HG03571 (cell line): ENCODE data around the gene SPOCK3.
"Not testable (repeated sequence)": the region's sequence is repeated elsewhere in the genome, so short reads cannot be mapped to it uniquely, and the experiment has no call there.

Source experiments
- ATAC-seq: cut with Tn5 transposase; IDR thresholded peaks from one replicate; pipeline ENCODE4 v1.9.1; 2021; ENCODE audit not compliant: unreplicated experiment

SPOCK3 gene

GRCh38 chr4:166827629-166828028 lies 406.7 kb downstream of the SPOCK3 start:
- ATAC-seq, result no peak

- ATAC-seq, result no peak
Measured at GRCh38 chr4:166827167-166827566, 407.1 kb downstream of the SPOCK3 start.

GRCh38 chr4:166823848-166824247 lies 410.4 kb downstream of the SPOCK3 start:
- ATAC-seq, result no peak

GRCh38 chr4:166823126-166823525 lies 411.2 kb downstream of the SPOCK3 start:
- no peak for ATAC-seq

GRCh38 chr4:166822386-166822785 lies 411.9 kb downstream of the SPOCK3 start:
- no peak for ATAC-seq

GRCh38 chr4:166816890-166817289 lies 417.4 kb downstream of the SPOCK3 start:
- ATAC-seq, result no peak

- no peak for ATAC-seq
Measured at GRCh38 chr4:166808380-166808779, 425.9 kb downstream of the SPOCK3 start.

GRCh38 chr4:166802346-166802745 lies 431.9 kb downstream of the SPOCK3 start:
- no peak for ATAC-seq

GRCh38 chr4:166798126-166798525 lies 436.2 kb downstream of the SPOCK3 start:
- ATAC-seq, result no peak

- ATAC-seq, result no peak
Measured at GRCh38 chr4:166777760-166778159, 456.5 kb downstream of the SPOCK3 start.

GRCh38 chr4:166763018-166763417 lies 471.3 kb downstream of the SPOCK3 start:
- no peak for ATAC-seq

- no peak for ATAC-seq
Measured at GRCh38 chr4:166741742-166742141, 492.6 kb downstream of the SPOCK3 start.

GRCh38 chr4:166739215-166739614 lies 495.1 kb downstream of the SPOCK3 start:
- not testable (repeated sequence) for ATAC-seq

GRCh38 chr4:166737430-166737829 lies 496.9 kb downstream of the SPOCK3 start:
- no peak for ATAC-seq

GRCh38 chr4:166735553-166735952 lies 498.7 kb downstream of the SPOCK3 start:
- ATAC-seq, result no peak

GRCh38 chr4:166734797-166735196 lies 499.5 kb downstream of the SPOCK3 start:
- no peak for ATAC-seq

- no peak for ATAC-seq
Measured at GRCh38 chr4:166733686-166734085, 500.6 kb downstream of the SPOCK3 start.

GRCh38 chr4:166726832-166727231 lies 507.5 kb downstream of the SPOCK3 start:
- ATAC-seq, result no peak

- no peak for ATAC-seq
Measured at GRCh38 chr4:166724369-166724768, 509.9 kb downstream of the SPOCK3 start.

GRCh38 chr4:166723532-166724140 lies 510.7 kb downstream of the SPOCK3 start:
- ATAC-seq, result no peak

- not testable (repeated sequence) for ATAC-seq
Measured at GRCh38 chr4:166715748-166716713, 518.3 kb downstream of the SPOCK3 start.

- no peak for ATAC-seq
Measured at GRCh38 chr4:166700592-166700991, 533.7 kb downstream of the SPOCK3 start.
